H9 (cell line): ENCODE data around the gene TAAR2. TPM values are rescaled to one million over a fixed set of nuclear protein-coding genes. Genes with fewer than 3 reads are reported as not detected.

ENCODE experiments used
- DNase-seq: peaks from one replicate; pipeline ENCODE4 v3.0.0-alpha.2; 2017
- H2AFZ ChIP-seq: one replicate; pipeline ENCODE4 v1.6.1; 2013; ENCODE audit warnings: mild to moderate bottlenecking, low read length, control low read depth, moderate library complexity
- H2AK5ac ChIP-seq: 2 replicates; pipeline ENCODE4 v1.6.1; 2013; ENCODE audit warnings: low read length, control low read depth, mixed read lengths; ENCODE audit not compliant: insufficient read length
- H2BK120ac ChIP-seq: one replicate; pipeline ENCODE4 v1.6.1; 2013; ENCODE audit warnings: low read depth, mild to moderate bottlenecking, low read length, control low read depth, inconsistent platforms; ENCODE audit not compliant: poor library complexity, severe bottlenecking
- H2BK12ac ChIP-seq: 2 replicates; pipeline ENCODE4 v1.6.1; 2013; ENCODE audit warnings: low read length, control low read depth, mixed read lengths, low read depth; ENCODE audit not compliant: insufficient read length
- H2BK15ac ChIP-seq: 2 replicates; pipeline ENCODE4 v1.6.1; 2013; ENCODE audit warnings: low read depth, low read length, control low read depth
- H2BK20ac ChIP-seq: one replicate; pipeline ENCODE4 v1.6.1; 2013; ENCODE audit warnings: low read depth, mild to moderate bottlenecking, low read length, control low read depth, inconsistent platforms; ENCODE audit not compliant: poor library complexity, severe bottlenecking
- H2BK5ac ChIP-seq: 2 replicates; pipeline ENCODE4 v1.6.1; 2013; ENCODE audit warnings: low read length, control low read depth, mixed read lengths; ENCODE audit not compliant: insufficient read length
- H3K14ac ChIP-seq: 2 replicates; pipeline ENCODE4 v1.6.1; 2013; ENCODE audit warnings: low read length, control low read depth; ENCODE audit not compliant: insufficient read depth
- H3K18ac ChIP-seq: 2 replicates; pipeline ENCODE4 v1.6.1; 2013; ENCODE audit warnings: low read depth, mild to moderate bottlenecking, mixed read lengths, low read length, control low read depth; ENCODE audit not compliant: insufficient read length
- H3K23ac ChIP-seq: 2 replicates; pipeline ENCODE4 v1.6.1; 2013; ENCODE audit warnings: low read length, control low read depth, mixed read lengths, low read depth; ENCODE audit not compliant: insufficient read length
- H3K23me2 ChIP-seq: 2 replicates; pipeline ENCODE4 v1.6.1; 2013; ENCODE audit warnings: low read depth, mild to moderate bottlenecking, mixed read lengths, low read length, control low read depth; ENCODE audit not compliant: insufficient read length, poor library complexity, severe bottlenecking
- H3K27ac ChIP-seq: 2 replicates; pipeline ENCODE4 v1.5.1; 2013; ENCODE audit warnings: low read length, control low read depth, mixed read lengths, low read depth; ENCODE audit not compliant: insufficient read length
- H3K27me3 ChIP-seq: 2 replicates; pipeline ENCODE4 v1.6.1; 2013; ENCODE audit warnings: low read length, control low read depth, inconsistent platforms; ENCODE audit not compliant: insufficient read depth
- H3K4ac ChIP-seq: 2 replicates; pipeline ENCODE4 v1.6.1; 2013; ENCODE audit warnings: low read depth, mild to moderate bottlenecking, control low read depth, inconsistent platforms, low read length, moderate library complexity
- H3K4me1 ChIP-seq: 2 replicates; pipeline ENCODE4 v1.6.1; 2013; ENCODE audit warnings: low read length, control low read depth, inconsistent platforms; ENCODE audit not compliant: insufficient read depth
- H3K4me2 ChIP-seq: 2 replicates; pipeline ENCODE4 v1.6.1; 2013; ENCODE audit warnings: low read length, control low read depth, mixed read lengths; ENCODE audit not compliant: insufficient read length, insufficient read depth
- H3K56ac ChIP-seq: 2 replicates; pipeline ENCODE4 v1.6.1; 2013; ENCODE audit warnings: low read depth, mild to moderate bottlenecking, mixed read lengths, low read length, control low read depth; ENCODE audit not compliant: insufficient read length
- H3K79me1 ChIP-seq: 2 replicates; pipeline ENCODE4 v1.6.1; 2013; ENCODE audit warnings: low read depth, mild to moderate bottlenecking, moderate library complexity, low read length, control low read depth, inconsistent platforms; ENCODE audit not compliant: insufficient read depth, poor library complexity, severe bottlenecking
- H3K79me2 ChIP-seq: 2 replicates; pipeline ENCODE4 v1.6.1; 2013; ENCODE audit warnings: low read length, control low read depth, inconsistent platforms; ENCODE audit not compliant: insufficient read depth
- H3K9ac ChIP-seq: 2 replicates; pipeline ENCODE4 v1.6.1; 2013; ENCODE audit warnings: low read length, control low read depth, mixed read lengths; ENCODE audit not compliant: insufficient read length; ENCODE audit errors: extremely low read depth
- H3K9me3 ChIP-seq: one replicate; pipeline ENCODE4 v1.6.1; 2013; ENCODE audit warnings: low read depth, low read length, inconsistent platforms; ENCODE audit not compliant: control insufficient read depth
- H3T11ph ChIP-seq: one replicate; pipeline ENCODE4 v1.6.1; 2013; ENCODE audit warnings: mild to moderate bottlenecking, low read length, control low read depth, inconsistent platforms
- H4K20me1 ChIP-seq: one replicate; pipeline ENCODE4 v1.6.1; 2013; ENCODE audit not compliant: control insufficient read depth, insufficient read length, insufficient read depth
- H4K5ac ChIP-seq: 2 replicates; pipeline ENCODE4 v1.6.1; 2013; ENCODE audit warnings: low read depth, mild to moderate bottlenecking, mixed read lengths, low read length, control low read depth; ENCODE audit not compliant: insufficient read length
- H4K8ac ChIP-seq: replicated peaks from 2 replicates; pipeline ENCODE4 v1.6.1; 2013; ENCODE audit warnings: low read length, control low read depth, mixed read lengths, low read depth; ENCODE audit not compliant: insufficient read length
- H4K91ac ChIP-seq: 2 replicates; pipeline ENCODE4 v1.6.1; 2013; ENCODE audit warnings: low read depth, mild to moderate bottlenecking, moderate library complexity, mixed read lengths, low read length, control low read depth; ENCODE audit not compliant: insufficient read length
- H3K27ac Mint-ChIP-seq, 3 experiments: 2 replicates in 2 of 3; 3 replicates in 1 of 3; pipeline ENCODE4 v1.8.0; 2020 to 2021; ENCODE audit warnings: mixed read lengths in 3 of 3, mild to moderate bottlenecking in 1 of 3, moderate library complexity in 1 of 3
- H3K27me3 Mint-ChIP-seq: 2 replicates; pipeline ENCODE4 v1.8.0; 2021; ENCODE audit warnings: low read depth, mild to moderate bottlenecking, moderate library complexity, mixed read lengths
- H3K36me3 Mint-ChIP-seq, 3 experiments: 2 replicates in 2 of 3; 3 replicates in 1 of 3; pipeline ENCODE4 v1.8.0; 2020 to 2021; ENCODE audit warnings: low read depth in 3 of 3, mixed read lengths in 3 of 3; ENCODE audit not compliant: insufficient read depth in 1 of 3
- H3K4me1 Mint-ChIP-seq, 2 experiments: 2 replicates each; pipeline ENCODE4 v1.8.0; 2020; ENCODE audit warnings: mixed read lengths in 2 of 2
- H3K4me3 Mint-ChIP-seq, 2 experiments: 2 replicates in 1 of 2; 3 replicates in 1 of 2; pipeline ENCODE4 v1.8.0; 2020 to 2021; ENCODE audit warnings: mild to moderate bottlenecking in 2 of 2, mixed read lengths in 2 of 2, moderate library complexity in 1 of 2
- H3K9me3 Mint-ChIP-seq, 2 experiments: 2 replicates in 1 of 2; 3 replicates in 1 of 2; pipeline ENCODE4 v1.8.0; 2020; ENCODE audit warnings: mild to moderate bottlenecking in 2 of 2, mixed read lengths in 2 of 2, moderate library complexity in 1 of 2
- CTCF ChIP-seq: fragments of 200-600 bp; sonication (generic); conservative IDR thresholded peaks from 3 replicates; pipeline ENCODE4 v1.8.0; 2021; ENCODE audit warnings: antibody characterized with exemption, mild to moderate bottlenecking
- WGBS: extraction: QIAGEN DNeasy Blood & Tissue Kit; methylation state at CpG from one replicate; pipeline ENCODE4 v1.1.7; 2013; ENCODE audit warnings: missing lambda C conversion rate, low lambda C conversion rate, mixed read lengths; ENCODE audit not compliant: insufficient read length; ENCODE audit errors: extremely low coverage; 5-methylcytosine and 5-hydroxymethylcytosine counted together
- total RNA-seq: library from RNA; stranded (reverse); gene quantifications from 2 replicates; pipeline ENCODE4 v1.2.1, GENCODE V29; 2021

Gene TAAR2
- total RNA-seq, 1 experiment from 2014 or later: not detected

- WGBS: 100% methylated on average over 1 of the region's 4 CpGs
- H3K4me3 Mint-ChIP-seq: no peak overlapping the region
- no peak overlapping the region for H2BK12ac ChIP-seq
Observed at GRCh38 chr6:132666118-132666517, 42.0 kb upstream of the TAAR2 start.

More at GRCh38 chr6:132666118-132666517, 42.0 kb upstream of the TAAR2 start:
- Mint-ChIP-seq H3K4me1 (peaks cover 17 to 22% of the 10 kb centered on the region in 2 experiments), H3K36me3 (peaks cover 0 to 18% (median 5%) of the 10 kb centered on the region in 3 experiments; a peak in 5 of 7 replicates), H3K27ac (peak overlapping the region in 2 of 3 experiments; percentile 17 to 32; a peak in 4 of 7 replicates), H3K27me3 (no peaks in the 10 kb centered on the region), H3K9me3 (peaks cover 8 to 10% of the 10 kb centered on the region in 2 experiments; a peak in 4 of 5 replicates)
- no peaks in the 10 kb centered on the region; the same call in 1 of the 2 replicates for H3K4me1 ChIP-seq
- no peak overlapping the region for H3K23ac ChIP-seq
- no peaks in the 10 kb centered on the region for H3K27me3 ChIP-seq
- TF ChIP-seq CTCF: no peak
- no peaks in the 10 kb centered on the region for H3K9me3 ChIP-seq
- no peak for DNase-seq
- H2BK15ac ChIP-seq: no peak overlapping the region
- H2AFZ ChIP-seq: no peak overlapping the region
- H3T11ph ChIP-seq: no peak overlapping the region
- no peak overlapping the region for H4K5ac ChIP-seq
- no peak overlapping the region for H3K18ac ChIP-seq
- no peak overlapping the region for H3K4ac ChIP-seq
- H2AK5ac ChIP-seq: no peak overlapping the region
- no peaks in the 10 kb centered on the region for H3K23me2 ChIP-seq
- no peak overlapping the region for H3K27ac ChIP-seq
- H2BK5ac ChIP-seq: no peak overlapping the region
- H3K14ac ChIP-seq: no peak overlapping the region
- H2BK120ac ChIP-seq: no peak overlapping the region
- no peak overlapping the region for H4K8ac ChIP-seq
- H3K79me2 ChIP-seq: no peaks in the 10 kb centered on the region
- no peak overlapping the region for H3K4me2 ChIP-seq
- no peak overlapping the region for H2BK20ac ChIP-seq
- no peak overlapping the region for H3K9ac ChIP-seq
- H3K79me1 ChIP-seq: no peaks in the 10 kb centered on the region
- H4K20me1 ChIP-seq: no peaks in the 10 kb centered on the region
- no peak overlapping the region for H3K56ac ChIP-seq
- no peak overlapping the region for H4K91ac ChIP-seq
